ENCODE results near the gene MPG. TPM values are rescaled to one million over a fixed set of nuclear protein-coding genes. Genes with fewer than 3 reads are reported as not detected.

MPG gene
- polyA plus RNA-seq, 4 donors, result 31.1 to 76.7 (median 68.1) TPM

DNA sequence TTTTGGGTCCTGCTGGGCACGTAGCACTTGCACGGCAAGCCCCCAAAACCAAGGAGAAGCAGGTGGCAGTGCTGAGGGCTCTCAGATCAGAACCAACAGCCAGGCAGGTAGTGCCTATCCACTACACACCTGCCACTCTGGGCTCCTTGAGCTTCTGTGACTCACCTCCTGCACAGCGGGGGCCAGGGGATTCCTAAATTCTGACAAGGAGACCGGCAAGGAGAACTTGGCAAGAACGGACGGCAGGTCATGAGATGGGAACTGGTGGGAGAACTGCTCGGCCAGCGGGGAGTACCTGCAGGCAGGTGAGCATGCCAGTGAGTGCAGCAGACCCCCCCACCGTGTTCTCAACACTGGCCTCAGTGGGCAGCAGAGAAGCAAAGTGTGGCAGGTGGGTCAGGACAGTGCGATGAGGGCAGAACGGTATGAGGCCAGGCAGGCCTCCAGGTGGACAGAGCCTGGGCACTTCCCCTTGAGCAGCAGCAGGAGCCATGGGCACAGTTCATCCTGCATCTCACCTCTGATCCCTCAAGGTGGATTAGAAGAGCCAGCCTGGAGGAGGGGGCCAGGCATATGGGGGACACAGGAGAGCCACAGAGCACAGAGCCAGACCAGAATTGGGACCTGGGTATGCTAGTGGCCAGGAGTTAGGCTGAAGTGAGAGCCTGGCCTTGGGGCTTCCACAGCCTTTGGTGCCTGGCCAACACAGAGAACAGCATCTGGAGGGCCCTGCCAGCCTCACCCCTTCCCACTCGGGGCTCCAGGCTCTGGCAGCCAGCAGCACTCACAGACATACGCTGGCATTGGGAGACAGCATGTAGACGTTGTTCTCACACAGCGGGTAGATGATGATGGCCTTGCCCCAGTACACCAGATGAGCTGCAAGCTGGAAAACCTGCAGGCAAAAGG is 14.7 kb downstream of the MPG start:
- FAIRE-seq (no peak), DNase-seq (no peak)
- Histone ChIP-seq H3K27ac (ENCODE audit: low read depth in 1 of 3, low read length in 2 of 3) (no peak overlapping the region), H3K9me3 (ENCODE audit: control insufficient read depth in 2 of 2, insufficient read depth in 1 of 2, low read depth in 1 of 2, low read length in 1 of 2) (no peaks in the 10 kb centered on the region), H3K4me3 (ENCODE audit: low read depth in 1 of 3, low read length in 3 of 3) (no peak overlapping the region), H3K4me1 (ENCODE audit: control insufficient read depth in 3 of 3, insufficient read depth in 2 of 3, low read depth in 1 of 3, low read length in 2 of 3) (no peaks in the 10 kb centered on the region), H3K36me3 (ENCODE audit: control insufficient read depth in 3 of 3, insufficient read depth in 2 of 3, low read depth in 1 of 3, low read length in 3 of 3) (peaks cover 0 to 74% (median 5%) of the 10 kb centered on the region in 3 donors), H3K27me3 (ENCODE audit: control insufficient read depth in 3 of 3, insufficient read depth in 3 of 3, low read length in 3 of 3) (no peaks in the 10 kb centered on the region)
- 88 to 92% (median 90%) methylated on average over 15 of the region's 15 CpGs for WGBS, 3 donors

DNA sequence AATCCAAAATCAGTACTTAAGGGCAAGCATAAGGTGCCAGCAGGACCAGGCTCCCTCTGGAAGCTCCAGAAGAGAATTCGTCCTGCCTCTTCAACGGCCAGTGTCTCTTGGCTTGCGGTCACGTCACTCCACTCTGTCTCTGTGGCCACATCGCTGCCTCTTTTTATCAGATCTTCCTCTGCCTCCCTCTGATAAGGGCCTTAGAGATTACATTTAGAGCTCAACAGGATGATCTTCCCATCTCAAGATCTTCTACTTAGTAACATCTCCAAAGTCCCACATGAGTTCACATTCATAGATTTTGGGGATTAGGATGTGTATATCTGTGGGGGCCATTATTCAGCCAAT is 16.9 kb downstream of the MPG start:
- Histone ChIP-seq H3K4me1 (ENCODE audit: control insufficient read depth in 3 of 3, insufficient read depth in 2 of 3, low read depth in 1 of 3, low read length in 2 of 3) (no peaks in the 10 kb centered on the region), H3K27me3 (ENCODE audit: control insufficient read depth in 3 of 3, insufficient read depth in 3 of 3, low read length in 3 of 3) (no peaks in the 10 kb centered on the region), H3K9me3 (ENCODE audit: control insufficient read depth in 2 of 2, insufficient read depth in 1 of 2, low read depth in 1 of 2, low read length in 1 of 2) (no peaks in the 10 kb centered on the region), H3K4me3 (ENCODE audit: low read depth in 1 of 3, low read length in 3 of 3) (no peak overlapping the region), H3K36me3 (ENCODE audit: control insufficient read depth in 3 of 3, insufficient read depth in 2 of 3, low read depth in 1 of 3, low read length in 3 of 3) (peaks cover 0 to 69% (median 0%) of the 10 kb centered on the region in 3 donors), H3K27ac (ENCODE audit: low read depth in 1 of 3, low read length in 2 of 3) (no peak overlapping the region)
- FAIRE-seq (no peak), DNase-seq (no peak)
- WGBS, 3 donors, result 94 to 96% (median 94%) methylated on average over 5 of the region's 5 CpGs

DNA sequence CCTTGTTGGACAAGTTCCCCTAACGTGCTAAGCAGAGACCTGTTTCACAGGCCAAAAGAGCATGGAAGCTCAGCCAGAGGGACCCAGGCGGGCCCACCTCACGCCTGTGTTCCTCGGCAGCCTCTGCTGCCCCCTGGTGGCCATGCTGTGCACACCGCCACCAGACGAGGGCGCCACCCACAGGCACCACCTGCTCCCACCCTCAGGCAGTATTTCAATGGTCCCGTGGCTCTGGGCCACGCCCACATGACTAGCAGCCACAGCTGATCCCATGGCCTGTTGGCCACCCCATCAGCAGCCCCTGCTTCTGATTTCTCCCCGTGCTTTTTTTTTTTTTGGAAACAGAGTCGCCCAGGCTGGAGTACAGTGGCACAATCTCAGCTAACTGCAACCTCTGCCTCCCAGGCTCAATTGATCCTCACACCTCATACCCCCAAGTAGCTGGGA is 18.9 kb downstream of the MPG start:
- Histone ChIP-seq H3K9me3 (ENCODE audit: control insufficient read depth in 2 of 2, insufficient read depth in 1 of 2, low read depth in 1 of 2, low read length in 1 of 2) (no peaks in the 10 kb centered on the region), H3K36me3 (ENCODE audit: control insufficient read depth in 3 of 3, insufficient read depth in 2 of 3, low read depth in 1 of 3, low read length in 3 of 3) (peaks cover 0 to 71% (median 0%) of the 10 kb centered on the region in 3 donors), H3K27me3 (ENCODE audit: control insufficient read depth in 3 of 3, insufficient read depth in 3 of 3, low read length in 3 of 3) (no peaks in the 10 kb centered on the region), H3K4me3 (ENCODE audit: low read depth in 1 of 3, low read length in 3 of 3) (no peak overlapping the region), H3K27ac (ENCODE audit: low read depth in 1 of 3, low read length in 2 of 3) (no peak overlapping the region), H3K4me1 (ENCODE audit: control insufficient read depth in 3 of 3, insufficient read depth in 2 of 3, low read depth in 1 of 3, low read length in 2 of 3) (no peaks in the 10 kb centered on the region)
- WGBS, 3 donors, result 8 to 15% (median 10%) methylated on average over 10 to 11 of the region's 11 CpGs
- peak; percentile 85 to 90 for DNase-seq
- no peak for FAIRE-seq

DNA sequence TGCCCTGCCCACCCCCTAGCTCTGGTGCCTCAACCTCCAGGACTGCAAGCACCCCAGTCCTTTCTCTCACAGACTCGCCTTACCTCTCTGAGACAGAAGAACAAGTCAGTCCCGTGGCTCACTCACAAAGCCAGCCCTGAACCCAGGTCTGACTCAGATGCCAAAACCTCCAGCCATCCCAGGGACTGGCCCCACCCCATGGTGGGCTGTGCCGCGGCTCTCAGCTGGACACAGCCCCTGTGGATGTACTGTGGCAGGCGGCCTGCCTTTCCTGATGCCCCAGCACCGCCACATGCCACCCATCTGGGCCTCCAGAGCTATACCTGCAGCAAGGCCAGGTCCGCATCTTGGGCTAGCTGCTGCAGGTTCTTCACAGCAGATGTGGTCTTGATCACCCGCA is 19.8 kb downstream of the MPG start:
- Histone ChIP-seq H3K4me1 (ENCODE audit: control insufficient read depth in 3 of 3, insufficient read depth in 2 of 3, low read depth in 1 of 3, low read length in 2 of 3) (no peaks in the 10 kb centered on the region), H3K27me3 (ENCODE audit: control insufficient read depth in 3 of 3, insufficient read depth in 3 of 3, low read length in 3 of 3) (no peaks in the 10 kb centered on the region), H3K36me3 (ENCODE audit: control insufficient read depth in 3 of 3, insufficient read depth in 2 of 3, low read depth in 1 of 3, low read length in 3 of 3) (peaks cover 0 to 71% (median 0%) of the 10 kb centered on the region in 3 donors), H3K4me3 (ENCODE audit: low read depth in 1 of 3, low read length in 3 of 3) (no peak overlapping the region), H3K27ac (ENCODE audit: low read depth in 1 of 3, low read length in 2 of 3) (no peak overlapping the region), H3K9me3 (ENCODE audit: control insufficient read depth in 2 of 2, insufficient read depth in 1 of 2, low read depth in 1 of 2, low read length in 1 of 2) (no peaks in the 10 kb centered on the region)
- FAIRE-seq, result no peak
- DNase-seq, result no peak
- 91 to 96% (median 93%) methylated on average over 8 of the region's 8 CpGs for WGBS, 3 donors

DNA sequence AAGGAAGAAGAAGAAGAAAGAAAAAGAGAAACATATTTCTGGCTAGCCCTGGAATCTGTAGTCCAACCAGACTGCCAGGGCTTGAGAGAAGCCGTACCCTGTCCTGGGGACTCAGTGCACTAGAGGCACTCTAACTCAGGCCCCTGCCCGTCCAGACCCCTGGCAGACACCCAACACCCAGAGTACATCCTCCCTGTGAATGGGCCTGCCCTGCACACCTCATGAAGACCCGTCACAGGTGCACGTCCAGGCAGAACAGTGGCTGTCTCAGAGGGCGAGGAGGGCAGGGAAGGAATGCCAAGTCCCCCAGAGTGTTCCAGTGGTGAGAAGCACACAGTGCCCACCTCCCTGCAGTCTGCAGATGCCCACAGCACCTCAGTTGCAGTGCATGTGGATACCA is 23.0 kb downstream of the MPG start:
- WGBS, 3 donors, result 87 to 92% (median 89%) methylated on average over 5 of the region's 5 CpGs
- no peak for DNase-seq
- Histone ChIP-seq H3K27ac (ENCODE audit: low read depth in 1 of 3, low read length in 2 of 3) (no peak overlapping the region), H3K9me3 (ENCODE audit: control insufficient read depth in 2 of 2, insufficient read depth in 1 of 2, low read depth in 1 of 2, low read length in 1 of 2) (no peaks in the 10 kb centered on the region), H3K36me3 (ENCODE audit: control insufficient read depth in 3 of 3, insufficient read depth in 2 of 3, low read depth in 1 of 3, low read length in 3 of 3) (peaks cover 0 to 77% (median 3%) of the 10 kb centered on the region in 3 donors), H3K27me3 (ENCODE audit: control insufficient read depth in 3 of 3, insufficient read depth in 3 of 3, low read length in 3 of 3) (no peaks in the 10 kb centered on the region), H3K4me1 (ENCODE audit: control insufficient read depth in 3 of 3, insufficient read depth in 2 of 3, low read depth in 1 of 3, low read length in 2 of 3) (no peaks in the 10 kb centered on the region), H3K4me3 (ENCODE audit: low read depth in 1 of 3, low read length in 3 of 3) (no peak overlapping the region)
- no peak for FAIRE-seq

DNA sequence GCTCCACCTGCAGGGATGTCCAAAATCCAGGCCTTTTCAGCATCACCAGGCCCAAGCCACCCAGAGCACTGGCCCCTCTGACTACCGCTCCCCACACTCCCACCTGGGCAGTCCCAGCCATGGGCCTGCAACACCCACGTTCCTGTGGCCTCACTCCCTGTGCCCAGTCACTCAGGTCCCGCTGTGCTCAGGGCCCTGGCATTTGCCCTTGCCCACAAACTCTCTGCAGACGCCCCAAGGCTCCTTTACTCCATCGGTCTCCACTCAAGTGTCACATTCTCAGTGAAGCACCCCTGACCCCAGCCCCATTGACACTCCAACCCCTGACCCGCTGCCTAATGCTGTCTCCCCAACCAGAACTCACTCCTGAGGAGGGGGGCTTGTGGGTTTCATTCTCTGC is 23.6 kb downstream of the MPG start:
- H3K9me3 ChIP-seq (ENCODE audit: control insufficient read depth in 2 of 2, insufficient read depth in 1 of 2, low read depth in 1 of 2, low read length in 1 of 2), result no peaks in the 10 kb centered on the region
- H3K4me1 ChIP-seq (ENCODE audit: control insufficient read depth in 3 of 3, insufficient read depth in 2 of 3, low read depth in 1 of 3, low read length in 2 of 3), result no peaks in the 10 kb centered on the region
- H3K27me3 ChIP-seq (ENCODE audit: control insufficient read depth in 3 of 3, insufficient read depth in 3 of 3, low read length in 3 of 3), result no peaks in the 10 kb centered on the region
- DNase-seq, result no peak
- H3K36me3 ChIP-seq (ENCODE audit: control insufficient read depth in 3 of 3, insufficient read depth in 2 of 3, low read depth in 1 of 3, low read length in 3 of 3), result peaks cover 0 to 77% (median 3%) of the 10 kb centered on the region in 3 donors
- FAIRE-seq, result no peak
- H3K4me3 ChIP-seq (ENCODE audit: low read depth in 1 of 3, low read length in 3 of 3), result no peak overlapping the region
- 83 to 94% (median 92%) methylated on average over 6 of the region's 6 CpGs for WGBS, 3 donors
- H3K27ac ChIP-seq (ENCODE audit: low read depth in 1 of 3, low read length in 2 of 3), result peak overlapping the region in 1 of 3 donors; percentile 0

DNA sequence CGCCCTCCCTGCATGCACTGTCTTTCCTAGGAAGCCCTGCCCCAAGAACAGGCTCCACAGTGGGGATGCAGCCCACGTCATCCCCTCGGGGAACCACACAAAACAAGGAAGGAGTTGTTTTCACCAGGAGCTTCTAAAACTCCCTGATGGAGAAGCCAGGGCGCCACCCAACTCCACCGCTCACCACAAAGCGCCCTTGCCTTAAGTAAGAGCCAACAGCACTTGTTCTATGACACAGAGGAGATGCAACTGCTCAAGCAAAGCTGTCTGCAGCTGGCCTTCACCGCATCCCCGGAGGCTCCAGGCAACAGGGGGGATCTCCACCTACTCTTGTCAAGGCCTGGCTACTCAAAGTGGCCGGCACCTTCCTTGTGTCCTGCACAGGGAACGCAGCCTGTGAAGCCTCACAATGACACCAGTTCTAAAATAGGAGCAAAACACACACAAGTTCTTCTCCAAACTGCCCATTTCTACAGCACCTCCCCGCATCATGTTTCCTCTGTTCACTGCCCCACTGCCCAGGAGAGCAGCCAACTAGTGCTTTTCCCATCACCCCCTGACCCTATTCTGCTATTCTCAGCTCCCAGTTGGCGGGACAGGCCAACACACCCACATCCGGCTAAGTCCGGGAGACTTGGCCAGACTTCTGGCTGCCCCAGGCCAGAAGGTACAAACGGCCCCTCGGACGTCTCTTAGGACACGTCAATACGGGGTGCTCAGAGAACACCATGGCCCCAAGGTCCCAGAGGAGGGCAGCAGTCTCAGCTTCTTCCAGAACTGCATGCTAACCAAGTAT is 24.2 kb downstream of the MPG start:
- no peaks in the 10 kb centered on the region for H3K4me1 ChIP-seq (ENCODE audit: control insufficient read depth in 3 of 3, insufficient read depth in 2 of 3, low read depth in 1 of 3, low read length in 2 of 3)
- H3K4me3 ChIP-seq (ENCODE audit: low read depth in 1 of 3, low read length in 3 of 3), result no peak overlapping the region
- no peaks in the 10 kb centered on the region for H3K9me3 ChIP-seq (ENCODE audit: control insufficient read depth in 2 of 2, insufficient read depth in 1 of 2, low read depth in 1 of 2, low read length in 1 of 2)
- no peaks in the 10 kb centered on the region for H3K27me3 ChIP-seq (ENCODE audit: control insufficient read depth in 3 of 3, insufficient read depth in 3 of 3, low read length in 3 of 3)
- H3K27ac ChIP-seq (ENCODE audit: low read depth in 1 of 3, low read length in 2 of 3), result peak overlapping the region in 1 of 3 donors; percentile 2
- WGBS, 3 donors, result 66 to 92% (median 88%) methylated on average over 19 of the region's 19 CpGs
- no peak for DNase-seq
- H3K36me3 ChIP-seq (ENCODE audit: control insufficient read depth in 3 of 3, insufficient read depth in 2 of 3, low read depth in 1 of 3, low read length in 3 of 3), result peaks cover 0 to 82% (median 3%) of the 10 kb centered on the region in 3 donors
- no peak for FAIRE-seq

DNA sequence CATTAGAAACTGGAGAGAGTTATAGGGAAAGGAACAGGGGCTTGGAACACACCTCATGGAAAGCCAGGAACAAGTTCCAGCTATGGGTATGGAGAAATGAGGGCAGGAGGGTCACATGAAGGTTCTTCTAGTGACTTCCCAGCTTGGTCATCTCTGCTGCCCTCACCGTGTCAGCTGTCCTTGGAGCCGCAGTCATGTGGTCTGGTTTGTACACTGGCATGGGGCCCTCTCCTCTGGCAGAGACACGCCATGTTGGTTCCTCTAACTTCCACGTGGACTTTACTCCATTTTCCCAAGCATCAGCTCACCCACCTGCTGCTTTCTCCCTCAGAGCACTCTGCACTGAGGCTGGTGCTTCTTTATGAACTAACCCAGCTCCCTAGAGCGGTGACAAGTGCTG is 26.3 kb downstream of the MPG start:
- Histone ChIP-seq H3K4me1 (ENCODE audit: control insufficient read depth in 3 of 3, insufficient read depth in 2 of 3, low read depth in 1 of 3, low read length in 2 of 3) (no peaks in the 10 kb centered on the region), H3K4me3 (ENCODE audit: low read depth in 1 of 3, low read length in 3 of 3) (no peak overlapping the region), H3K36me3 (ENCODE audit: control insufficient read depth in 3 of 3, insufficient read depth in 2 of 3, low read depth in 1 of 3, low read length in 3 of 3) (peaks cover 0 to 78% (median 3%) of the 10 kb centered on the region in 3 donors), H3K27ac (ENCODE audit: low read depth in 1 of 3, low read length in 2 of 3) (no peak overlapping the region), H3K9me3 (ENCODE audit: control insufficient read depth in 2 of 2, insufficient read depth in 1 of 2, low read depth in 1 of 2, low read length in 1 of 2) (no peaks in the 10 kb centered on the region), H3K27me3 (ENCODE audit: control insufficient read depth in 3 of 3, insufficient read depth in 3 of 3, low read length in 3 of 3) (no peaks in the 10 kb centered on the region)
- FAIRE-seq, result no peak
- DNase-seq, result no peak
- WGBS, 3 donors, result 76 to 89% (median 88%) methylated on average over 5 of the region's 5 CpGs

Measured in small intestine (tissue), 7 donors.